ENCODE data around the gene THYN1. TPM values are rescaled to one million over a fixed set of nuclear protein-coding genes. Genes with fewer than 3 reads are reported as not detected.
"Not testable (repeated sequence)": the region's sequence is repeated elsewhere in the genome, so short reads cannot be mapped to it uniquely, and the experiment has no call there.

THYN1 gene
- total RNA-seq, 4 donors from 2014 or later, result 26.9 to 76.5 (median 59.6) TPM

GRCh38 chr11:134289789-134290188 is 36.6 kb upstream of the THYN1 start:
- DNase-seq (ENCODE audit: low spot score), result no peak
- ATAC-seq (ENCODE audit: low FRiP score), result no peak
- TF ChIP-seq CTCF (IDR thresholded peaks at IDR 0.05), result no peak

- no peak for ATAC-seq (ENCODE audit: low FRiP score)
- no peak for TF ChIP-seq CTCF (IDR thresholded peaks at IDR 0.05)
- DNase-seq (ENCODE audit: low spot score), result no peak
Observed at GRCh38 chr11:134289167-134289566, 36.0 kb upstream of the THYN1 start.

- no peak for TF ChIP-seq CTCF (IDR thresholded peaks at IDR 0.05)
- ATAC-seq (ENCODE audit: low FRiP score) (no peak), DNase-seq (ENCODE audit: low spot score) (no peak)
Observed at GRCh38 chr11:134288486-134288885, 35.3 kb upstream of the THYN1 start.

GRCh38 chr11:134287561-134287960 is 34.4 kb upstream of the THYN1 start:
- no peak for ATAC-seq (ENCODE audit: low FRiP score)
- no peak for DNase-seq (ENCODE audit: low spot score)
- TF ChIP-seq CTCF (IDR thresholded peaks at IDR 0.05), result no peak

- ATAC-seq (ENCODE audit: low FRiP score); DNase-seq (ENCODE audit: low spot score): not testable (repeated sequence)
Observed at GRCh38 chr11:134284349-134284748, 31.2 kb upstream of the THYN1 start.

GRCh38 chr11:134283461-134284230 is 30.5 kb upstream of the THYN1 start:
- ATAC-seq (ENCODE audit: low FRiP score) (no peak), DNase-seq (ENCODE audit: low spot score) (no peak)
- TF ChIP-seq CTCF (IDR thresholded peaks at IDR 0.05), result no peak

- DNase-seq (ENCODE audit: low spot score), result no peak
- TF ChIP-seq CTCF (IDR thresholded peaks at IDR 0.05), result no peak
- peak; percentile 69 for ATAC-seq (ENCODE audit: low FRiP score)
Observed at GRCh38 chr11:134282121-134283045, 29.2 kb upstream of the THYN1 start.

- not testable (repeated sequence) for DNase-seq (ENCODE audit: low spot score); ATAC-seq (ENCODE audit: low FRiP score)
Observed at GRCh38 chr11:134281635-134282034, 28.5 kb upstream of the THYN1 start.

Measured in omental fat pad (tissue), 4 donors.